Fibroblast of mammary gland (primary cell): ENCODE results near the gene IFI35.

Experiments used
- DNase-seq: peaks from one replicate; pipeline ENCODE4 v3.0.0-alpha.2; 2010; ENCODE audit warnings: low read depth
- H3K4me3 ChIP-seq: 2 replicates; pipeline ENCODE4 v1.5.1; 2011; ENCODE audit warnings: low read depth, mild to moderate bottlenecking, low read length, moderate library complexity; ENCODE audit not compliant: control insufficient read depth
- TF ChIP-seq, protein P1 (sequence below): conservative IDR thresholded peaks from 2 replicates; pipeline ENCODE4 v1.5.1; 2011; ENCODE audit warnings: low read depth, low read length, inconsistent platforms; ENCODE audit not compliant: control insufficient read depth, insufficient read depth

The IFI35 gene

DNA sequence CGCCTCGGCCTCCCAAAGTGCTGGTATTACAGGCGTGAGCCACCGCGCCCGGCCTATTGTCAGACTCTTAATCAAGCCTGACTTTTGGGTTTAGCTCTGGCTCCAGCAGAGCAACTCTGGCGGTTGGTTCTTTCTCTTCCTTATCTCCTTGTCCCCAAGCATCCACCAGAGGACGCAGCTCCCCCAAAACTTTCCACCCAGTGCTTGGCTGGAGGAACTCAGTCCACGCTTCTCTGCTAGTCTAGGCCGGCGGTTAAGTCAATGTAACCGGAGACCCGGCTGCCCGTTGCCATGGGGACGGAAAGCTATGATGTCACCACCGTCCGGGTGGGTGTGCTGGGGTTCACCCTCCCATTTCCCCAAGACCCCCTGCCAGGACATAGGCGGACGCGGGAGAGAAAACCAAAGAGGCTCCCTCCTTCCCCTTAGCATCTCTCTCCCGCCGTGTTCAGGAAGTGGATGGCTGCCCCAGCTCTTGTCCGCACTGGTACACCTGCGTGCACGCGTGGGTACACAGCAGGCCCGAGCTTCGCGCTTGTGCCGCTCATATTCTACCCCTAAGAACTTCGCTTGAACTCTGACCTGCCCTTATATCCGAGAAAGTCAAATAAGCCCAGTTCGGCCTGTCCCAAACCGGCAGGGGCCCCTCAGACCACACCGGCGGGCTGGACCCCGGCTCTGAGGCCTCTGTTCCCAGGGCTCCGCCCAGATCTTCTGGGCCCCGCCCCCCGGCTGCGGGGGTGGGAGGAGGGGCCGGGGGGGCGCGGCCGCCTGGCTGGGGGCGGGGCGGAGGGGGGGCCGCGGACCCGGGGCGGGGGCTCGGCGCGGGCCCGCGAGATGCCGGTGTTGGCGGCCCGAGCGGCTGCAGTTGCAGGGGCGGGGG, 18.1 kb downstream of the IFI35 start, which contains the start of gene RND2:
RND2 (plus strand) TSS at position 825 of the 883 bp plus-strand sequence. CDS start 117 bp downstream, outside the sequence.
- DNase-seq: peak; percentile 97
- TF ChIP-seq, protein P1, sequence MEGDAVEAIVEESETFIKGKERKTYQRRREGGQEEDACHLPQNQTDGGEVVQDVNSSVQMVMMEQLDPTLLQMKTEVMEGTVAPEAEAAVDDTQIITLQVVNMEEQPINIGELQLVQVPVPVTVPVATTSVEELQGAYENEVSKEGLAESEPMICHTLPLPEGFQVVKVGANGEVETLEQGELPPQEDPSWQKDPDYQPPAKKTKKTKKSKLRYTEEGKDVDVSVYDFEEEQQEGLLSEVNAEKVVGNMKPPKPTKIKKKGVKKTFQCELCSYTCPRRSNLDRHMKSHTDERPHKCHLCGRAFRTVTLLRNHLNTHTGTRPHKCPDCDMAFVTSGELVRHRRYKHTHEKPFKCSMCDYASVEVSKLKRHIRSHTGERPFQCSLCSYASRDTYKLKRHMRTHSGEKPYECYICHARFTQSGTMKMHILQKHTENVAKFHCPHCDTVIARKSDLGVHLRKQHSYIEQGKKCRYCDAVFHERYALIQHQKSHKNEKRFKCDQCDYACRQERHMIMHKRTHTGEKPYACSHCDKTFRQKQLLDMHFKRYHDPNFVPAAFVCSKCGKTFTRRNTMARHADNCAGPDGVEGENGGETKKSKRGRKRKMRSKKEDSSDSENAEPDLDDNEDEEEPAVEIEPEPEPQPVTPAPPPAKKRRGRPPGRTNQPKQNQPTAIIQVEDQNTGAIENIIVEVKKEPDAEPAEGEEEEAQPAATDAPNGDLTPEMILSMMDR: peak; percentile 85
- peak within 1 kb of the TSS; percentile 66 for H3K4me3 ChIP-seq

DNA sequence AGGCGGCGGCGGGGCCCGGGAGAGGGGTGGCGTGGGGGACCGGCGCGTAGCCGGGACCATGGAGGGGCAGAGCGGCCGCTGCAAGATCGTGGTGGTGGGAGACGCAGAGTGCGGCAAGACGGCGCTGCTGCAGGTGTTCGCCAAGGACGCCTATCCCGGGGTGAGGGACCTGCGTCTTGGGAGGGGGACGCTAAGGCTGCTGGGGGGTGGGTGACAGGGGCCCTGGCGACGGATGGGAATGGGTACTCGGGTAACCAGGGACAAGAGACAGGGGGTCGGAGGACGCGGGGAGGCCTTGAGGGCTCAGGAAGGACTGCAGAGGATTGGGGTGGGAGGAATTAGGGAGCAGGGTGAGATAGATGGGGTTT, 18.7 kb downstream of the IFI35 start:
- TF ChIP-seq, protein P1: no peak
- H3K4me3 ChIP-seq: peak overlapping the region; percentile 26
- no peak for DNase-seq

DNA sequence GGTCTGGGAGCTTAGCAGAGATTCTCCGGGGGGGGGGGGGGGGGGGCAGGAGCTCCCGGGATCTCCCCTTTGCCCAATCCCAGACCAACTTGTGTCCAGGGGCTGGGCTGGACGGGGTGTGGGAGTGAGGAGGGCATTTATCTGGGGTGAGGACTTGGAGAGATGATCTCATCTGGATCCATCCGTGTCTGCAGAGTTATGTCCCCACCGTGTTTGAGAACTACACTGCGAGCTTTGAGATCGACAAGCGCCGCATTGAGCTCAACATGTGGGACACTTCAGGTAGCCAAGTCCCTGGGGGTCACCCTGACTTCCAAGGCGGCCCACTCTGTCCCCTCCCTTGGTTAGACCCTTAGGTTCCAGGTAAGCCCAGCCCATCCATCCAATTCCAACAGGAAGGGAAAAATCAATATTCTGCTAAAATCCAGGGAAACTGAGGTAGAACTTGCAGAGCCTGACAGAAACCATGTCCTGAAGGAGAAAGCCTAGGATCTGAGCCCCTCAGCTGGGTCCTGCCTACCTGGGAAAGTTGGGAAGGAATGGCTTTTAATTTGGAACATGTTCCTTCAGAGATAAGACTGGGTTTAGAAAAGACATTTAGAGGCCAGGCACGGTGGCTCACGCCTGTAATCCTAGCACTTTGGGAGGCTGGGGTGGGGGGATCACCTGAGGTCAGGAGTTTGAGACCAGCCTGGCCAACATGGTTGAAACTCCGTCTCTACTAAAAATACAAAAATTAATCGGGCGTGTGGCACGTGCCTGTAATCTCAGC, 19.4 kb downstream of the IFI35 start:
- no peak for DNase-seq
- no peak overlapping the region for H3K4me3 ChIP-seq
- TF ChIP-seq, protein P1: no peak

DNA sequence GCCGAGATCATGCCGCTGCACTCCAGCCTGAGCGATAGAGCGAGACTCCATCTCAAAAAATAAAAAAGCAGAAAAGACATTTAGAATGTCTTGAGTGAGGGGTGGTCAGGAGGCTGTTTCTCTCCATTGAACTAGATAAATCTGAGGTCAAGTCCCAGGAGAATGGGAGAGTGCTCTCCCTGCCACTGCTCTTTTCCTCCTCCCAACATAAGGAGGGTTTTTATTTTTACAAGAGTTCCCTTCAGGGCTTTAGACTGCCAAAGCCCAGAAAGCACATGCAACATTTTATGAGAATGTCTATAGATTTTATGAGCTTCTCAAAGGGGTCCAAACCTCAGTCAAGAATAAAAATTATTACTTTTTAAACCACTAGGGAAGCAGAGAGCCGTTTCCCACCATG, 20.0 kb downstream of the IFI35 start:
- no peak overlapping the region for H3K4me3 ChIP-seq
- no peak for DNase-seq
- TF ChIP-seq, protein P1: no peak

DNA sequence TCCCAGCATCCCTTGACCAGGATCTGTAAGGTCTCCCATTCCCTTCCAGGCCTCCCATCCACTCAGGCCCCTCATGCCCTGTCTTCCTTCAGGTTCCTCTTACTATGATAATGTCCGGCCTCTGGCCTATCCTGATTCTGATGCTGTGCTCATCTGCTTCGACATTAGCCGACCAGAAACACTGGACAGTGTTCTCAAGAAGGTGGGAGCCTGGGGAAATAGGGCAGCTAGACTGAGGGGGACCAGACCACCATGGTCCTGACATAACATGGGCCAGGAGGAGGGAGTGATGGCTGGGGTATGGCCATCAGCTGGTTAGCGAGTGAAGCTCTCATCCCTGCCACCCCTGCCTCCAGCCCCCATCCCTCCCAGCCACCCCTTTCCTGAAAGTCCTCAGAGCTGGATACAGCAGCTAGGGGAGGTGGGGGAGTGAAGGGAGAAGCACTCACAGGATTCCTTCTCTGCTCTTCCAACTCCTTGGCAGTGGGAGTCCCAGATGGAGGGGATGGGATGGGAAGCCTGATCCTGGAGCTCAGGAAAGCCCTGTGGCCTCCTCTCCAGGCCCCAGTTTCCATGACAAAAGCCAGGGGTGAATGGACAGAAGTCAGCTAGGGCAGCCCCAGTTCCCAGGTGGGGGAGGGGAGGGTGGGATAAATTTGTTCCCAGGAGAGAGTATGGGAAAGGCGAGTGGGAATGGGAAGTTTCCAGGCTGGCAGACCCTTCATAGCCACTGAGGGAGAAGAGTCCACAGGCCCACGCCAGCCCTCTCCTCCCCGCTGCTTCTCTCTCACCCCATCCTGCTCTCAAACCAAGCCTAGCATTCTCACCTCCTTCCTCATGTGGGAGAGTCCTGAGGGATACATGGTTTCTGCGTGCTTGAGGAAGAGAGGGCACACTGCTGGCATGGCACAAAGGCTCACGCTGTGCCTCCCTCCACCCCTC, 20.8 kb downstream of the IFI35 start:
- TF ChIP-seq, protein P1: no peak
- no peak for DNase-seq
- H3K4me3 ChIP-seq: no peak overlapping the region
